ENCODE results near the gene SCUBE1.

- TF ChIP-seq MAZ (IDR thresholded peaks at IDR 0.05; ENCODE audit: borderline replicate concordance, low read depth, low read length) (no peak), POLR2A (IDR thresholded peaks at IDR 0.05; ENCODE audit: low read depth, low read length) (no peak), CHD1 (IDR thresholded peaks at IDR 0.05; ENCODE audit: low read depth, low read length) (no peak), RCOR1 (IDR thresholded peaks at IDR 0.05; ENCODE audit: insufficient replicate concordance, low read length) (no peak), USF2 (IDR thresholded peaks at IDR 0.05; ENCODE audit: low read depth, low read length) (no peak)
- TF ChIP-seq, protein P1, sequence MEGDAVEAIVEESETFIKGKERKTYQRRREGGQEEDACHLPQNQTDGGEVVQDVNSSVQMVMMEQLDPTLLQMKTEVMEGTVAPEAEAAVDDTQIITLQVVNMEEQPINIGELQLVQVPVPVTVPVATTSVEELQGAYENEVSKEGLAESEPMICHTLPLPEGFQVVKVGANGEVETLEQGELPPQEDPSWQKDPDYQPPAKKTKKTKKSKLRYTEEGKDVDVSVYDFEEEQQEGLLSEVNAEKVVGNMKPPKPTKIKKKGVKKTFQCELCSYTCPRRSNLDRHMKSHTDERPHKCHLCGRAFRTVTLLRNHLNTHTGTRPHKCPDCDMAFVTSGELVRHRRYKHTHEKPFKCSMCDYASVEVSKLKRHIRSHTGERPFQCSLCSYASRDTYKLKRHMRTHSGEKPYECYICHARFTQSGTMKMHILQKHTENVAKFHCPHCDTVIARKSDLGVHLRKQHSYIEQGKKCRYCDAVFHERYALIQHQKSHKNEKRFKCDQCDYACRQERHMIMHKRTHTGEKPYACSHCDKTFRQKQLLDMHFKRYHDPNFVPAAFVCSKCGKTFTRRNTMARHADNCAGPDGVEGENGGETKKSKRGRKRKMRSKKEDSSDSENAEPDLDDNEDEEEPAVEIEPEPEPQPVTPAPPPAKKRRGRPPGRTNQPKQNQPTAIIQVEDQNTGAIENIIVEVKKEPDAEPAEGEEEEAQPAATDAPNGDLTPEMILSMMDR (conservative IDR thresholded peaks at IDR 0.05; ENCODE audit: low read depth, low read length): no peak
These were observed 173.7 kb downstream of the SCUBE1 start for GRCh38 chr22:43169310-43170130.

Data from IMR-90 (cell line).